Gastrocnemius medialis (tissue), 4 donors: Measurements from ENCODE around the gene CELSR1.

Experiments used
- CTCF ChIP-seq, 5 experiments: fragments of 450-650 bp in 3 of 5; fragments of 200-600 bp in 2 of 5; sonication (generic) in 2 of 5; IDR thresholded peaks in 4 of 5; conservative IDR thresholded peaks in 1 of 5; 1 replicate in 4 of 5; 2 replicates in 1 of 5; pipeline ENCODE4 v1.5.1; 2016 to 2019; ENCODE audit warnings: antibody characterized with exemption in 5 of 5, mild to moderate bottlenecking in 3 of 5, moderate library complexity in 3 of 5
- POLR2A ChIP-seq, 2 donors: fragments of 450-650 bp; IDR thresholded peaks; one replicate each; pipeline ENCODE4 v1.6.1; 2017; ENCODE audit warnings: antibody characterized with exemption in 2 of 2, mild to moderate bottlenecking in 2 of 2, moderate library complexity in 2 of 2

DNA sequence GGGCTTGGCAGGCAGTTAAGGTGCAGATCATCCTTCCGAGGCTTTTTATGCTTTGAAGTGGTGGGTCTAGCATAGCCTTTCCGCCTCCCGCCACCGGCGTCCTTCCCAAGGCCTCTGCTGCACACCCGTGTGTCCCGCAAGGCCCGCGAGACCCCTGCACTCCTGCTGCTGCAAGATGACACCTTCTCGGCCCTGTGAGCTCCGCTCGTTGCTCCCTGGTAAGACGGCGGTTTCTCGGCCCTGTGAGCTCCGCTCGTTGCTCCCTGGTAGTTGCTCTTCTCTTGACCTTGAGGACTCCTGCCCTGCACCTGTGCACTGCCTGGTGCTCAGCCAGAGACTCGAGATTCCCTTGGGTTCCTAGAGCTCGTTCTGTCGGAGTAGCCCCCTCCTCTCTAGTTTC is 219.8 kb downstream of the CELSR1 start:
- TF ChIP-seq CTCF (IDR thresholded peaks at IDR 0.05 in 4 of 5, conservative IDR thresholded peaks at IDR 0.05 in 1 of 5): no peak
- TF ChIP-seq POLR2A (IDR thresholded peaks at IDR 0.05): no peak
